ENCODE results near the gene TFAP2E. TPM values are rescaled to one million over a fixed set of nuclear protein-coding genes. Genes with fewer than 3 reads are reported as not detected.

The TFAP2E gene
- polyA plus RNA-seq (2012; ENCODE audit: insufficient read depth, insufficient read length, low read depth), result 0.32 TPM

GRCh38 chr1:35573198-35574124, at the start of gene TFAP2E:
Gene TFAP2E (plus strand): TSS chr1:35573314. CDS start chr1:35573578, 264 bp downstream.
- Histone ChIP-seq H3K4me3 (ENCODE audit: low read depth, low read length) (peak within 1 kb of the TSS; percentile 34), H3K9me3 (no peaks in the 10 kb centered on the region), H3K36me3 (no peaks in the 10 kb centered on the region), H3K27me3 (no peaks in the 10 kb centered on the region), H3K4me1 (no peaks in the 10 kb centered on the region)
- DNase-seq, result peak; percentile 31
- TF ChIP-seq CTCF (IDR thresholded peaks at IDR 0.05; ENCODE audit: low read depth, low read length), result no peak

- Histone ChIP-seq H3K36me3 (no peaks in the 10 kb centered on the region), H3K27me3 (no peaks in the 10 kb centered on the region), H3K9me3 (no peaks in the 10 kb centered on the region), H3K4me1 (no peaks in the 10 kb centered on the region), H3K4me3 (ENCODE audit: low read depth, low read length) (no peak overlapping the region)
- TF ChIP-seq CTCF (IDR thresholded peaks at IDR 0.05; ENCODE audit: low read depth, low read length), result no peak
- no peak for DNase-seq
Measured at GRCh38 chr1:35524106-35524505, 49.0 kb upstream of the TFAP2E start.

- Histone ChIP-seq H3K4me1 (no peaks in the 10 kb centered on the region), H3K36me3 (no peaks in the 10 kb centered on the region), H3K4me3 (ENCODE audit: low read depth, low read length) (no peak overlapping the region), H3K27me3 (no peaks in the 10 kb centered on the region), H3K9me3 (no peaks in the 10 kb centered on the region)
- no peak for DNase-seq
- TF ChIP-seq CTCF (IDR thresholded peaks at IDR 0.05; ENCODE audit: low read depth, low read length), result no peak
Measured at GRCh38 chr1:35530168-35530567, 42.9 kb upstream of the TFAP2E start.

GRCh38 chr1:35530946-35531345, 42.2 kb upstream of the TFAP2E start:
- TF ChIP-seq CTCF (IDR thresholded peaks at IDR 0.05; ENCODE audit: low read depth, low read length), result no peak
- no peaks in the 10 kb centered on the region for H3K4me1 ChIP-seq
- no peak for DNase-seq
- no peak overlapping the region for H3K4me3 ChIP-seq (ENCODE audit: low read depth, low read length)
- no peaks in the 10 kb centered on the region for H3K36me3 ChIP-seq
- H3K27me3 ChIP-seq, result no peaks in the 10 kb centered on the region
- no peaks in the 10 kb centered on the region for H3K9me3 ChIP-seq

- Histone ChIP-seq H3K4me3 (ENCODE audit: low read depth, low read length) (no peak overlapping the region), H3K4me1 (no peaks in the 10 kb centered on the region), H3K27me3 (no peaks in the 10 kb centered on the region), H3K9me3 (no peaks in the 10 kb centered on the region), H3K36me3 (no peaks in the 10 kb centered on the region)
- no peak for DNase-seq
- no peak for TF ChIP-seq CTCF (IDR thresholded peaks at IDR 0.05; ENCODE audit: low read depth, low read length)
Measured at GRCh38 chr1:35531368-35531767, 41.7 kb upstream of the TFAP2E start.

Measured in BE2C (cell line).